Stimulated activated CD8-positive, alpha-beta memory T cell treated with anti-CD3 and anti-CD28 coated beads, Interleukin-4, amount 100 ng/mL, for 48 hours (primary cell): ENCODE data around the gene PDZD2.
"Not testable (repeated sequence)": the region's sequence is repeated elsewhere in the genome, so short reads cannot be mapped to it uniquely, and the experiment has no call there.

ENCODE experiments used
- DNase-seq: peaks from one replicate; pipeline ENCODE4 v3.0.0-alpha.2; 2020

Gene PDZD2

GRCh38 chr5:31776294-31776693 lies 137.4 kb downstream of the PDZD2 start:
- DNase-seq, result not testable (repeated sequence)

GRCh38 chr5:31776976-31777651 lies 138.2 kb downstream of the PDZD2 start:
- DNase-seq, result no peak

DNA sequence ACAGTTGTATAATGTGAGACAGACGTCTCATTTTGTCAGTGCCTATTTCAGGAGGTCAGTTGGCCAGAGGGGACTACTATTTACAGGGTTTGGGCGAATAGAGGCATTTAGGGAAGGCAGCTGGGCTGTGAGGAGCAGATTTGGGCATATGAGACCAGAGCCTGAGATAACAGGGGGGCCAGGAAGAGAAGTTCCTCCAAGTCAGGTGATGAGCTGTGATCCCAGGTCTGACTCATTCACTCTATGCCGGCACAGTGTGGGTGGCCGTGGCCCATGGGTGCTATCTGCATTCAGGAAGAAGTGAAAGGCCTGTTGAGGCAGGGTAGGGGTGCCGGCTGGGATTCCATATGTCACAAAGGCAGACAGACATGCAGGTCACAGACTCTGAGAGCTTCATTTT lies 142.8 kb downstream of the PDZD2 start:
- DNase-seq, result no peak

- DNase-seq, result no peak
These were observed 144.2 kb downstream of the PDZD2 start for GRCh38 chr5:31783086-31783645.

DNA sequence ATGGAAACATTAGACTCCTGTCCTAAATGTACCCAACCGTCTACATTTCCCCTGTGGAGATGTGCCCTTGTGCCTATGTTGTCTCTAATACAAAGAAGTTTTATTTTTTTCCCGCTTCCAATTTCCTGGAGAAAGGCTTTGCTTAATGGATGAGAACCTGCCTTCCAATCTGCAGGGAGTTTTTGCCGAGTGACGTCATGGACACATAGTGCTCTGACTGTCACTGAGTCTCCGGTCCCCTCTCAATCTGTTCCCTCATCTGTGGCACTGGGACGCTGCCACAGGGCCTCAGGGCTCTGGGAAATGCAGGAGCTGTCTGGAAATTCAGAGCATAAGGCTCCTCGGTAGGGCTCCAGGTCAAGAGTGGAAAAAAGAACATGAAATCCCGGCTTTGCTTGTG lies 144.8 kb downstream of the PDZD2 start:
- DNase-seq, result no peak

DNA sequence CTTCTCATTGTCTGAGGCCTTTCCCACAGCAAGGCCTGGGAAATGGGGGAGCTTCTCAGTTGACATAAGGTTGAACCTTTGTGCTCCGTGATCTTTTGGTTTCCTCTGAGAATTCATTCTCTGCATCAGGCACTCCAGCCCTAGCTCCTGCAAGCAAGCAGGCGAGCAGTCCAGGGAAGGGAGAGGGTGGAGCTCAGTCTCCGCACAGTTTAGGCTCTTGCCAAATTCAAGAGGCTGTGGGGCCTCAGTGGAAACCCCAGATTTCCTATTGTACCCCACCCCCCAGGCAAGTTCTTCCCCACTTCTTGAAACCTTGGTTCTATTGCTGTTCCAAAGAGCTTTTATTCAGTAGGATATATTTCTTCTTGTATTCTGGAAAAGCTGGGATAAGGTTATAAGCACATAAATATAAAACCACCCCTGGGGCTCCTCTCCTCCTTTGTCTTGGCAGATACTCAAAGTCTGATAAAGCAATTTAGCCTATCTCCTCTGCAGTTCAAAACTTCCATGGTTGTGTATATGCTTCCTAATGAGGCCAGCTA lies 147.2 kb downstream of the PDZD2 start:
- no peak for DNase-seq

DNA sequence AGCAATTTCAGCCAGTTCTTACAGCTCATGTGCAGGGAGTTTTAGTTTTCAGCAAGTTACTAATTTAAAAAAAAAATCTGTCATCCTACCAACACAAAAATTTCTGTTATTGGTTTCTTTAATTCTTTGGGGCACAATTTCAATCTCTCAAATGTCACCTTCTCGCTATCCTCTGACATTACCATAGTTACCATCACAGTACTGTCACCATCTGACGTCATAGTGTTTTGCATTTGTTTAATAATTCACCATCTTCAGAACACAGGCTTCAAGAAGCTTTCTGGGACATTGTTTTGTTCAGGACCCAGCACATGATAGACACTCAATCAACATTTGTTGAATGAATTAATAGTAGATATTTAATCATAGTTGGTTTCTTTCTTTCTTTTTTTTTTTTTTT lies 155.1 kb downstream of the PDZD2 start:
- no peak for DNase-seq

GRCh38 chr5:31798168-31798567 lies 159.2 kb downstream of the PDZD2 start:
- DNase-seq, result no peak

GRCh38 chr5:31800351-31800750 lies 161.4 kb downstream of the PDZD2 start:
- no peak for DNase-seq

DNA sequence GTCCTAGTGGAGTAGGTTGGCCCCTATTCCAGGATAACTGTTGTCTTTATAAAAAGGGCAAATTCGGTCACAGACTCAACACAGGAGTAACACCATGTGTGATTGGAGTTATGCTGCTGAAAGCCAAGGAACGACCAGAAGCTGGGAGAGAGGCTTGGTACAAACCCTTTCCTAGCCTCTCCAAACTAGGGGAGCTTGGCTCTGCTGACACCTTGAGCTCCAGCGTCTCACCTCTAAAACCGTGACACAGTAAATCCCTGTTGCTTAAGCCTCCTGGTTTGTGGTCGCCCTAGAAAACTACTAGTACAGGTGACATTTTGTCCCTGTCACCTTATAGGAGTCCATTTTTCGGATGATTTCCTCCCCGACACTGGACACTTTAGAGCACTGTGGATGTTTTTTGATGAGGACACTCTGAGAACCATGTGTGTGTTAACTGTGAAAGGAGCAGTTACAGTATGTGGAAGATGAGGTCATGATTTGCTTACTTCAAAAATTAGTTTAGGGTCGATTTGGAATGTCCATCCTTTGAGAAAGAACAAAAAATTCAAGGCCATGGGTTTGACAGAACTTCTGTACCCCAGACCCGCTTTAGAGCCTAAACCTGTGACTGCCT lies 167.0 kb downstream of the PDZD2 start:
- no peak for DNase-seq

DNA sequence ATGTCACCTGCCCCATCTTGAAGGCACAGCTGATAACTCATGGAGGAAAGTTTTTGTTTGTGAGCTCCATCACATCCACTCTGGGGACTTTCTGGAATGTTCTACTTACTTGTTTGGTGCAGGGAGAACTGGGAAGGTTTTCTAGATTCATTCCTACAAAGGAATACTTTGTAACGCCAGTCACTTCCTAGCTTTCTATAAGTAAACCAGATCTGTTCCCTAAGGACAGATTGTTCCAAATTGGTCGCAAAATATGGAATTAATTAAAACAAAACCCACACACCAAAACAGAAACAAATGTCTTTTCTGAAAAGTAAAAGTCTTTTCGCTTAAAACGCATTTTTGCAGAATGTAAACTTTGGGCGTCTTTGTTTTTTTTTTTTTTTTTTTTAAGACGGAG lies 167.6 kb downstream of the PDZD2 start:
- DNase-seq, result no peak

DNA sequence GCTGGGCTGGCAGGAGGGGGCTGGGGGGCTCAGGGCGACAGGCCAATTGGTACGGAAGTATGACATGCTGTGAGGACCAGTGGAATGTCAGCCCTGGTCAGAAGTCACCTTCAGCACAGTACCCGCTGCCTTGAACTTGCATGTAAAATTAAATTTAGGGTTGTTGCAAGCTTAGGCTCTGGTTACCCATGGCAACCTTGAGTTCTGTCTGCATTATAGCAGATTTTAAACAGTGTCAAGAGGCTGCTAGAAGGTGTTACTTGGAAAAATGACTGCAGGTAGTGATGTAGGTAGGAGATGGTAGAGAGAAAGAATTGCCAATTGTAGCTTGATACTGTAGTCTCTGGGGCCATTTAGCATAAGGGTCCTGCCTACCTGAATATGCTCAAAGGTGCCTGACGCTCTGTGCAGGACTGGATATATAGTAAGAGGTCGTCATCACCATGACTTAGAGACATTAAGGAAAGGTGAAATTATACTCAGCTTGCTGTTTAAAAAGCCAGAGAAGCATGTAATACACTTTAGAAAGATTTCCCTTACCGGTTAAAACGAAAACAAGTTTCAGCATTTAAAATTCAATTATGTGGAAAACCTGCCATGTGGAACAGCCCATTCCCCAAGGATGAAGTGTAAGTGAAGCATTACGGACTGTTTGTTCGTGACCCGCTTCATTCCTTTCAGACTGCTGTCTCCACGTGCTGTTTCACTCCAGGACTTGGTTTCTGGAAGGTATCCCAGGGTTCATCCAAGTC lies 169.0 kb downstream of the PDZD2 start:
- DNase-seq, result no peak

DNA sequence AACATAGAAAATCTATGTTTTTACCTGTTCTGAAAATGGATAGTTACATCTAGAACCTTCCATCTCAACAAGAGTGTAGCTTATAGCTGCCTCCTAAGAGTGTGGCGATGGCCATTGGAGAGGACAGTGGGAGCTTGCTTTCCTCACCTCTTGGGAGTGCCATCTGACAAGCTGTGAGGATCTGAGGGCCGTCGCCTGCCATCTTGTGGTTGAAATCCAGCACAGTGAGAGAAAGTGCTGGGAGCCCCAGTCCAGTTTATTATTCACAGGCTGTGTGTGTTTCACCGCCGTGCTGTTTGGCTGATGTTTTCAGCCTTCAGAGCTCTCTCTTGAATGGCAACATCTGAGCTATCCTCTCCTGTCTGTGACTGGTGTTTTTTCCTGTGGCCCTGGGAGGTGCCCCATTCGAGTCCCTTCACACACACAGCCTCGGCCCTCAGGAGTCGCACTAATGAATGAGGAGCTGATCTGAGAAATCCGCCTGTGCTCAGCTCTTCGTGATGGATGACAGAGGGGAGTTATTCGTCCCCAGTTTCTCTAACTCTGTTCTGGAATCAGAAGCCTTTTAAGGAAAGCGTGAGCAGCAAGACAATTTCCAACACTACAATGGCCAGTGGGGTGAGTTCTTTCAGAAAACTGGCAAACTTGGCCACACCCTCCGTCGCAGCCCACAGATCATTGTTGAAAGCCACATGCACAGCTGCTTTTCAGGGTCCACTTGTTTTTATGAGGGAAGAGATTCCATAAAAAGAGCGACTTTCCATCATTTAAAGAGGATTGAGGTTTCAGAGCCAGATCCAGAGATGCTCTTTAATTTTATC lies 170.3 kb downstream of the PDZD2 start:
- DNase-seq, result peak; percentile 28

GRCh38 chr5:31811210-31811609 lies 172.3 kb downstream of the PDZD2 start:
- no peak for DNase-seq

DNA sequence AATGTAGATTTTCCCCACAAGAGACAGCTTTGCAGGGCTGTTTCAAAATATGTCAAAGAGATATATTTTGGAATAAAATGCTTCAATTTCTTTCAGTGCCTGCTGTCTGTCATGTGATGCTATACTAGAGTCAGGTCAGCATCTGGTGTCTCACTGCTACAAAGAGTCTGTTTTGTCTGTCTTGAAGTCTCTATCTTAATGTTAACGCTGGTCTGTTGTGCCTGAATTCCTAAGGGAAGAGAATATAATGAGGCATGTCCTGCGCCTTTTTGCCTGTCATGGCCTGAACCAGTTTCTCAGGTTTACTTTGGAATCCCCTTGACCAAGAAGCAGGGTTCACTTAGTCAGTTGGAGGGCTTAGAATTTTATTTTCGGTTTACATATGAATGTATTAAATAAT lies 176.4 kb downstream of the PDZD2 start:
- no peak for DNase-seq

DNA sequence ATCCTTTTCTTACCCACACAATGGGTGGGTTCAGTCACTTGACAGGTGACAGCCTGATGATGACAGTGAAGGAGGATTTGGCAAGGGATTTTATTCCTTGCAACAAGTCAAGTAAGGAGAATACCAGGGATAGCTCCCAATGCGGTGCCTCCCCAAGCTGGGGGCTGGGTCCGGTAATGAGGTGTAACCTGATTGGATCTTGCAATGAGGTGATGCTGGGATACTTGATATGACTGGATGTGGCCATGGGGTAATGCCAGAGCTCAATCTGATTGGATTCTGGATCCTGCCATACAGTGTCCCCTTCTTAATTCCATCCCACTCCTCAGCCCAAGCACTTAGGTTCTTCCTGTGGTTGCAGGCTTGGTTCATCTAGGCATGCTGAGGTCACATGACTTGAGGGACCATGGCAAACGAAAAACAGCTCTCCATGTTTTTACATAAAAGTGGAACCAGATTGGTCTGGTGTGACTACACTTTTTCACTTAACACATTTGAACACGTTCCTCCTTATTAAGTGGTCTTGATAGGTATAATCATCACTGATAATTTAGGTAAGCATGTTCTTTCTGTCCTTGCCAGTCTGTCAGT lies 181.1 kb downstream of the PDZD2 start:
- no peak for DNase-seq

- DNase-seq, result no peak
These were observed 184.5 kb downstream of the PDZD2 start for GRCh38 chr5:31823472-31823871.

- no peak for DNase-seq
These were observed 186.1 kb downstream of the PDZD2 start for GRCh38 chr5:31824869-31825517.

DNA sequence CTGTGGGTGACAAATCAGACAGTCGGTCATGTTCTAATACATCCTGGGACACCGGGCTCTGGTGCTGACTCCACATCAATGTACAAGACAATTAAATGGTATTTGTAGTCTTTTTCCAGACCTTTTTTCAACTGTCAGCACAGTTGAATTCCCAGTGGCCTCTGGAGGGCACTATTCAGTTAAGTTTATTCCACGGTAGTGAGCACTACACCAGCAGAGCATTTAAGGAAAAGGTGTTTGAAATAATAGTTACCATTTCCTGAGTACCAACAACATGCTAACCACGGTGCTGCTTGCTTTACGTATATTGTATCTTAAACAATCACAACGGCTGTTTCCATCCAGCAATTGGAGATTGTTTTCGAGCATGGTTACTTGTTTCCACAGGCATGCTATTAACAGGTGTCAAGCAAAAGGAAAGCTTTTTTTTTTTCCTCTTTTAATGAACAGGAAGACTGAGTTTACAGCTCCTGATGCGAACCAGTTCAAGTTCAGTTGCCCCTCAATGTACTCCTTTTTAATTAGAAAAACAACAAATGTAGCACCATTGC lies 186.7 kb downstream of the PDZD2 start:
- DNase-seq, result peak; percentile 37

DNA sequence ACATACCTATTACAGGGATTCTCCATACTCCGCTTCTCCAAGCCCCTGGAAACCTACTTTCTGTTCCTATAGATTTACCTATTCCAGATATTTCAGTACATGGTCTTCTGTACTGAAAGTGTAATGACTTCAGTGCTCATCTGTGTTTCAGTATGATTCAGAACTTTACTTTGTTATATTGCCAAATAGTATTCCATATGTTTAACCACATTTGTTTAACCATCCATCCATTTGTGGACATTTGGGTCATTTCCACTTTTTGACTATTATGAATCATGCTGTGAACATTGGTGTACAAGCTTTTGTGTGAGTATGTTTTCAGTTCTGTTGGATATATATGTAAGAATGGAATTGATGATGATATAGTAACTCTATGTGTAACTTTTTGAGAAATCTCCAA lies 188.9 kb downstream of the PDZD2 start:
- no peak for DNase-seq

GRCh38 chr5:31832966-31833365 lies 194.0 kb downstream of the PDZD2 start:
- no peak for DNase-seq
